D721Med (cell line): ENCODE data around the gene B3GNT5.

ENCODE experiments used
- DNase-seq: peaks from one replicate; pipeline ENCODE4 v3.0.0; 2011; ENCODE audit warnings: low spot score; ENCODE audit not compliant: insufficient read length
- FAIRE-seq: peaks from 2 replicates; lab custom pipeline; 2011; peaks lifted over from hg19 to GRCh38; lab: Jason Lieb, UNC
- CTCF ChIP-seq: IDR thresholded peaks from 2 replicates; pipeline ENCODE4 v1.5.1; 2012; ENCODE audit warnings: mild to moderate bottlenecking, control low read depth; ENCODE audit not compliant: insufficient read depth; ENCODE audit errors: missing control alignments

Gene B3GNT5

GRCh38 chr3:183312433-183312832 lies 59.4 kb downstream of the B3GNT5 start:
- FAIRE-seq = no peak
- no peak for TF ChIP-seq CTCF
- no peak for DNase-seq

- no peak for FAIRE-seq
- DNase-seq = no peak
- TF ChIP-seq CTCF = no peak
Observed at GRCh38 chr3:183313351-183313750, 60.3 kb downstream of the B3GNT5 start.

- no peak for TF ChIP-seq CTCF
- FAIRE-seq = no peak
Observed at GRCh38 chr3:183313764-183314163, 60.7 kb downstream of the B3GNT5 start.

GRCh38 chr3:183315739-183316138 lies 62.7 kb downstream of the B3GNT5 start:
- FAIRE-seq (no peak), DNase-seq (no peak)
- no peak for TF ChIP-seq CTCF

More at GRCh38 chr3:183313764-183314163, 60.7 kb downstream of the B3GNT5 start:
- DNase-seq = no peak

GRCh38 chr3:183317271-183317670 lies 64.2 kb downstream of the B3GNT5 start:
- FAIRE-seq (no peak), DNase-seq (no peak)
- no peak for TF ChIP-seq CTCF

- no peak for TF ChIP-seq CTCF
- no peak for DNase-seq
Observed at GRCh38 chr3:183317886-183318865, 65.1 kb downstream of the B3GNT5 start.

GRCh38 chr3:183318877-183319276 lies 65.8 kb downstream of the B3GNT5 start:
- FAIRE-seq (no peak), DNase-seq (no peak)
- TF ChIP-seq CTCF = no peak

More at GRCh38 chr3:183317886-183318865, 65.1 kb downstream of the B3GNT5 start:
- no peak for FAIRE-seq
